ENCODE measurements around the gene TTLL4. TPM values are rescaled to one million over a fixed set of nuclear protein-coding genes. Genes with fewer than 3 reads are reported as not detected.

TTLL4 gene
- total RNA-seq, 2 donors from 2014 or later, result 96.5 to 99.0 TPM

DNA sequence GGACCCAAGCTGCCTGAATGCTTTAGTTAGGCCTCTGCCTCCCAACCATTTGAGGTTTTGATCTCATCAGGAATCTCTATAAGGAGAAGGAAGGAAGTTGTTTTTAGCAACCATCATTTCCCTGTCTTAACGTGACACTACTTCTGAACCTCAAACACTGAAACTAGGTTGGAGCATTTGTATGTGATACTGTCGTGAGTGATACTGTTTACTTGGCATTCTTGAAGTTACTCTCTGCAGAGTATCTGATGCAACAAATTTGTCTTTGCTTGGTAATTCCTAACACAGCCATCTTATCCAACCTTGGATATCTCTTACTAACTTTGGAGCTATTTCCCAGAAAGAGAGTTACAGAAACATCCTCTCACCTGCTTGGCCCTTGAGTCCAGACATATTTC lies 22.1 kb downstream of the TTLL4 start:
- Mint-ChIP-seq H3K9me3 (peaks cover 6% of the 10 kb centered on the region), H3K4me1 (peaks cover 17% of the 10 kb centered on the region), H3K36me3 (ENCODE audit: low read depth) (peaks cover 43% of the 10 kb centered on the region), H3K4me3 (no peak overlapping the region), H3K27ac (peak overlapping the region; percentile 2), H3K27me3 (ENCODE audit: insufficient read depth) (no peaks in the 10 kb centered on the region)
- H3K9me3 ChIP-seq (ENCODE audit: control insufficient read depth, low read length), result peaks cover 9% of the 10 kb centered on the region
- no peak overlapping the region for H3K4me3 ChIP-seq (ENCODE audit: low read length)
- WGBS, 2 experiments (ENCODE audit: insufficient coverage in 1 of 2, insufficient read length in 1 of 2), result 90 to 98% methylated on average over 2 of the region's 2 CpGs
- DNase-seq, result no peak
- H3K27me3 ChIP-seq (ENCODE audit: control insufficient read depth, insufficient read depth, low read length, poor library complexity, severe bottlenecking), result no peaks in the 10 kb centered on the region
- no peak overlapping the region for H3K27ac ChIP-seq (ENCODE audit: low read depth, low read length)
- H3K36me3 ChIP-seq (ENCODE audit: control insufficient read depth, insufficient read depth, low read length), result peaks cover 53% of the 10 kb centered on the region
- TF ChIP-seq, protein P1, sequence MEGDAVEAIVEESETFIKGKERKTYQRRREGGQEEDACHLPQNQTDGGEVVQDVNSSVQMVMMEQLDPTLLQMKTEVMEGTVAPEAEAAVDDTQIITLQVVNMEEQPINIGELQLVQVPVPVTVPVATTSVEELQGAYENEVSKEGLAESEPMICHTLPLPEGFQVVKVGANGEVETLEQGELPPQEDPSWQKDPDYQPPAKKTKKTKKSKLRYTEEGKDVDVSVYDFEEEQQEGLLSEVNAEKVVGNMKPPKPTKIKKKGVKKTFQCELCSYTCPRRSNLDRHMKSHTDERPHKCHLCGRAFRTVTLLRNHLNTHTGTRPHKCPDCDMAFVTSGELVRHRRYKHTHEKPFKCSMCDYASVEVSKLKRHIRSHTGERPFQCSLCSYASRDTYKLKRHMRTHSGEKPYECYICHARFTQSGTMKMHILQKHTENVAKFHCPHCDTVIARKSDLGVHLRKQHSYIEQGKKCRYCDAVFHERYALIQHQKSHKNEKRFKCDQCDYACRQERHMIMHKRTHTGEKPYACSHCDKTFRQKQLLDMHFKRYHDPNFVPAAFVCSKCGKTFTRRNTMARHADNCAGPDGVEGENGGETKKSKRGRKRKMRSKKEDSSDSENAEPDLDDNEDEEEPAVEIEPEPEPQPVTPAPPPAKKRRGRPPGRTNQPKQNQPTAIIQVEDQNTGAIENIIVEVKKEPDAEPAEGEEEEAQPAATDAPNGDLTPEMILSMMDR (conservative IDR thresholded peaks at IDR 0.05), result no peak
- no peaks in the 10 kb centered on the region for H3K4me1 ChIP-seq (ENCODE audit: control insufficient read depth, insufficient read depth, low read length)
- H3K9ac ChIP-seq (ENCODE audit: extremely low read depth, low read length, poor library complexity, severe bottlenecking), result no peak overlapping the region

DNA sequence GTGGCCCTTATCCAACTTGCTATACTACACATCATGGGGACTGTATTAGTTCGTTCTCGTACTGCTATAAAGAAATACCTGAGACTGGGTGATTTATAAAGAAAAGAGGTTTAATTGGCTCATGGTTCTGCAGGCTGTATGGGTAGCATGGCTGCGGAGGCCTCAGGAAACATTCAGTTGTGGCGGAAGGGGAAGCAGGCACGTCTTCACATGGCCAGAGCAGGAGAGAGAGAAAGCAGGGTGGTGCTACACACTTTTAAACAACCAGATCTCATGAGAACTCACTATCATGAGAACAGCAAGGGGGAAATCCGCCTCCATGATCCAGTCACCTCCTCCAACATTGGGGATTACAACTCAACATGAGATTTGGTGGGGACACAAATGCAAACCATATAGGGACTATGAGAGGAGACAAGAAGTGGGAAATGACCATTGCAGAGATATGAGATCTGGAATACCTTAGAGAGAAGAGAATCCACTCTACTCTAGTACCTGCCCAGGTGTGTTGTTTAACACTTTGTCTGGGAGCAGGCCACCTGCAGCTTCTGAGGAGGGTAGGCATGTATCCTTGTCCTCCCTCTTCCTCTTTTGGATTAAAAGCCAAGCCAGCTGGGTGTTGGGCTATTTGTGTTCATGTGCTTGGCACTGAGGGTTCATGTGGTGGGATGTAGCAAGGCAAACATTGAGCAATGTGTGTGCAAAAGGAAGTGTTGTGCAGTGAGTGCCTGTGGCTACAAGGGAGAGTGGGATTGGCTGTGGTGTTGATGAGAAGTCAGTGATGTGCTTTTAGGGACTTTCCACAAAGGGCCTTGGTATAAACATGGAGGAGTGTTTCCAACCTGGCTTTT lies 22.8 kb downstream of the TTLL4 start:
- no peaks in the 10 kb centered on the region for H3K27me3 Mint-ChIP-seq (ENCODE audit: insufficient read depth)
- no peak for DNase-seq
- 67 to 75% methylated on average over 3 to 6 of the region's 6 CpGs for WGBS, 2 experiments (ENCODE audit: insufficient coverage in 1 of 2, insufficient read length in 1 of 2)
- peaks cover 17% of the 10 kb centered on the region for H3K4me1 Mint-ChIP-seq
- H3K4me3 ChIP-seq (ENCODE audit: low read length), result no peak overlapping the region
- peak overlapping the region; percentile 20 for H3K27ac Mint-ChIP-seq
- no peak overlapping the region for H3K9ac ChIP-seq (ENCODE audit: extremely low read depth, low read length, poor library complexity, severe bottlenecking)
- H3K9me3 Mint-ChIP-seq, result peaks cover 4% of the 10 kb centered on the region
- no peak overlapping the region for H3K27ac ChIP-seq (ENCODE audit: low read depth, low read length)
- no peaks in the 10 kb centered on the region for H3K27me3 ChIP-seq (ENCODE audit: control insufficient read depth, insufficient read depth, low read length, poor library complexity, severe bottlenecking)
- no peak overlapping the region for H3K4me3 Mint-ChIP-seq
- peaks cover 5% of the 10 kb centered on the region for H3K9me3 ChIP-seq (ENCODE audit: control insufficient read depth, low read length)
- TF ChIP-seq, protein P1 (conservative IDR thresholded peaks at IDR 0.05), result no peak
- peaks cover 45% of the 10 kb centered on the region for H3K36me3 Mint-ChIP-seq (ENCODE audit: low read depth)
- H3K36me3 ChIP-seq (ENCODE audit: control insufficient read depth, insufficient read depth, low read length), result peaks cover 55% of the 10 kb centered on the region
- H3K4me1 ChIP-seq (ENCODE audit: control insufficient read depth, insufficient read depth, low read length), result no peaks in the 10 kb centered on the region

DNA sequence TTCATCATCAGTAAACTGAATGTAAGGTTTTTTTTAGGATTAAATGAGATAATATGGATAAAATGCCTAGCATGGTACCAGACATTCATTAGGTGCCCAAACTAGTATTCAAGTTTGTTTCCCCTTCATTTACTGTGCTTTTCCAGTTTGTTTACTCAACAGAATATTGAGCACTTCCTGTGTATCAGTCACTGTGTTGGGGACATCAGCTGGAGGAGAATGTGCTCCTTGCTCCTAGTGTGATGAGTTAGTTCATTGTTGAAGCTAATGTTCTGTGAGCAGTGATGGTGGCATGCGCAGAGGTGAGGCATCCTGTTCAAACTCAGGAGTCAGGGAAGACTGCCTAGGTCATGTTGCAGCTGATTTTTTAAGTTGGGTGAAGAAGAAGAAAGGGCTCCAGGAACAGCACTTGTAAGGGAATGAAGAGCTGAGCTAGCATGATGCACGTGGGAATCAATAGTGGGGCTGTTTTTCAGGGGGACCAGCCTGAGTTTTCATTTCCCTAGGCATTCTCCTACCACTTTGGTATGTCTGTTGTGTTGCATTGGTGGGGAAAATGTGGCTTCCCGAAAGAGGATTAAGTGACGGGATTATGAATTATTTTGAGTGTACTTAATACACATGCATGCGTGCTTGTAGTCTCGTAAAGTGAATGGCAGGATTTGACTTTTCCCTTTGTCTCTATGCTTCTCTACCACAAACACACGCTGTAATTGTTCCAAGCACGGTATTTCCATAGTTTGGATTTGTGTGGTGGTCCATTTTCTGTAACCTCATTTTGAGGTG lies 23.7 kb downstream of the TTLL4 start:
- WGBS, 2 experiments (ENCODE audit: insufficient coverage in 1 of 2, insufficient read length in 1 of 2), result 89 to 91% methylated on average over 1 to 8 of the region's 8 CpGs
- TF ChIP-seq, protein P1 (conservative IDR thresholded peaks at IDR 0.05), result no peak
- H3K9ac ChIP-seq (ENCODE audit: extremely low read depth, low read length, poor library complexity, severe bottlenecking), result no peak overlapping the region

More for the DNA sequence above, 23.7 kb downstream of the TTLL4 start:
- H3K9me3 ChIP-seq (ENCODE audit: control insufficient read depth, low read length), result no peaks in the 10 kb centered on the region
- H3K4me3 ChIP-seq (ENCODE audit: low read length), result no peak overlapping the region
- no peak overlapping the region for H3K27ac ChIP-seq (ENCODE audit: low read depth, low read length)
- no peaks in the 10 kb centered on the region for H3K27me3 Mint-ChIP-seq (ENCODE audit: insufficient read depth)
- DNase-seq, result no peak
- no peaks in the 10 kb centered on the region for H3K4me1 ChIP-seq (ENCODE audit: control insufficient read depth, insufficient read depth, low read length)
- no peaks in the 10 kb centered on the region for H3K27me3 ChIP-seq (ENCODE audit: control insufficient read depth, insufficient read depth, low read length, poor library complexity, severe bottlenecking)
- peaks cover 17% of the 10 kb centered on the region for H3K4me1 Mint-ChIP-seq
- H3K36me3 Mint-ChIP-seq (ENCODE audit: low read depth), result peaks cover 44% of the 10 kb centered on the region
- H3K27ac Mint-ChIP-seq, result no peak overlapping the region
- no peaks in the 10 kb centered on the region for H3K9me3 Mint-ChIP-seq
- no peak overlapping the region for H3K4me3 Mint-ChIP-seq
- peaks cover 56% of the 10 kb centered on the region for H3K36me3 ChIP-seq (ENCODE audit: control insufficient read depth, insufficient read depth, low read length)

All from endodermal cell (in vitro differentiated cells).